Gastroesophageal sphincter (tissue), 3 donors: ENCODE measurements around the gene GIMAP1.

Experiments
- CTCF ChIP-seq, 4 experiments: fragments of 200-600 bp in 2 of 4; fragments of 450-650 bp in 2 of 4; sonication (generic) in 1 of 4; IDR thresholded peaks; one replicate each; pipeline ENCODE4 v1.5.1; 2017 to 2019; ENCODE audit warnings: antibody characterized with exemption in 4 of 4, mild to moderate bottlenecking in 2 of 4, moderate library complexity in 2 of 4
- EP300 ChIP-seq: sonication (generic); formaldehyde crosslinking; IDR thresholded peaks from one replicate; pipeline ENCODE4 v1.6.1; 2017; ENCODE audit warnings: antibody characterized with exemption, mild to moderate bottlenecking
- POLR2A ChIP-seq, 2 donors: fragments of 450-650 bp; IDR thresholded peaks; one replicate each; pipeline ENCODE4 v1.6.1; 2017; ENCODE audit warnings: antibody characterized with exemption in 2 of 2, mild to moderate bottlenecking in 2 of 2, moderate library complexity in 1 of 2
- POLR2AphosphoS5 ChIP-seq: sonication (generic); formaldehyde crosslinking; IDR thresholded peaks from one replicate; pipeline ENCODE4 v1.6.1; 2017; ENCODE audit warnings: antibody characterized with exemption

- TF ChIP-seq CTCF (IDR thresholded peaks at IDR 0.05) (no peak), EP300 (no peak), POLR2A (IDR thresholded peaks at IDR 0.05) (no peak), POLR2AphosphoS5 (no peak)
Observed at GRCh38 chr7:150715293-150715692, 1.1 kb upstream of the GIMAP1 start.
